ENCODE results near the gene ICAM4.

The ICAM4 gene

GRCh38 chr19:10255358-10255757, 31.4 kb upstream of the ICAM4 start:
- no peaks in the 10 kb centered on the region for H3K27me3 ChIP-seq (ENCODE audit: control insufficient read depth, insufficient read depth, low read length)
- H3K9me3 ChIP-seq (replicated peaks; ENCODE audit: low read length) = no peaks in the 10 kb centered on the region
- no peak overlapping the region for H3K4me3 ChIP-seq (ENCODE audit: low read length)
- peaks cover 3% of the 10 kb centered on the region for H3K4me1 ChIP-seq (ENCODE audit: control insufficient read depth, insufficient read depth, low read length)
- H3K36me3 ChIP-seq (ENCODE audit: insufficient read depth, low read length) = peaks cover 32% of the 10 kb centered on the region
- H3K4me2 ChIP-seq (ENCODE audit: low read length) = no peak overlapping the region
- H3K9ac ChIP-seq (ENCODE audit: low read depth, low read length) = no peak overlapping the region

- Histone ChIP-seq H3K4me3 (ENCODE audit: low read length) (no peak overlapping the region), H3K9ac (ENCODE audit: low read depth, low read length) (no peak overlapping the region), H3K36me3 (ENCODE audit: insufficient read depth, low read length) (peaks cover 32% of the 10 kb centered on the region), H3K4me2 (ENCODE audit: low read length) (no peak overlapping the region), H3K27me3 (ENCODE audit: control insufficient read depth, insufficient read depth, low read length) (no peaks in the 10 kb centered on the region), H3K4me1 (ENCODE audit: control insufficient read depth, insufficient read depth, low read length) (peaks cover 3% of the 10 kb centered on the region), H3K9me3 (replicated peaks; ENCODE audit: low read length) (no peaks in the 10 kb centered on the region)
These were observed 30.2 kb upstream of the ICAM4 start for GRCh38 chr19:10256551-10256950.

- Histone ChIP-seq H3K9me3 (replicated peaks; ENCODE audit: low read length) (no peaks in the 10 kb centered on the region), H3K4me1 (ENCODE audit: control insufficient read depth, insufficient read depth, low read length) (peaks cover 3% of the 10 kb centered on the region), H3K4me2 (ENCODE audit: low read length) (no peak overlapping the region), H3K9ac (ENCODE audit: low read depth, low read length) (no peak overlapping the region), H3K36me3 (ENCODE audit: insufficient read depth, low read length) (peaks cover 32% of the 10 kb centered on the region), H3K4me3 (ENCODE audit: low read length) (no peak overlapping the region), H3K27me3 (ENCODE audit: control insufficient read depth, insufficient read depth, low read length) (no peaks in the 10 kb centered on the region)
These were observed 29.7 kb upstream of the ICAM4 start for GRCh38 chr19:10256970-10257615.

- no peaks in the 10 kb centered on the region for H3K4me1 ChIP-seq (ENCODE audit: control insufficient read depth, insufficient read depth, low read length)
- H3K4me3 ChIP-seq (ENCODE audit: low read length) = no peak overlapping the region
- no peak overlapping the region for H3K9ac ChIP-seq (ENCODE audit: low read depth, low read length)
- H3K36me3 ChIP-seq (ENCODE audit: insufficient read depth, low read length) = peaks cover 32% of the 10 kb centered on the region
- no peaks in the 10 kb centered on the region for H3K27me3 ChIP-seq (ENCODE audit: control insufficient read depth, insufficient read depth, low read length)
- H3K9me3 ChIP-seq (replicated peaks; ENCODE audit: low read length) = no peaks in the 10 kb centered on the region
- no peak overlapping the region for H3K4me2 ChIP-seq (ENCODE audit: low read length)
These were observed 28.6 kb upstream of the ICAM4 start for GRCh38 chr19:10258080-10258710.

- Histone ChIP-seq H3K4me2 (ENCODE audit: low read length) (no peak overlapping the region), H3K4me1 (ENCODE audit: control insufficient read depth, insufficient read depth, low read length) (no peaks in the 10 kb centered on the region), H3K4me3 (ENCODE audit: low read length) (no peak overlapping the region), H3K27me3 (ENCODE audit: control insufficient read depth, insufficient read depth, low read length) (no peaks in the 10 kb centered on the region), H3K9ac (ENCODE audit: low read depth, low read length) (no peak overlapping the region), H3K9me3 (replicated peaks; ENCODE audit: low read length) (no peaks in the 10 kb centered on the region), H3K36me3 (ENCODE audit: insufficient read depth, low read length) (peaks cover 32% of the 10 kb centered on the region)
These were observed 27.4 kb upstream of the ICAM4 start for GRCh38 chr19:10259162-10259905.

- H3K9ac ChIP-seq (ENCODE audit: low read depth, low read length) = no peak overlapping the region
These were observed 26.6 kb upstream of the ICAM4 start for GRCh38 chr19:10260141-10260584.

GRCh38 chr19:10262771-10263170, 24.0 kb upstream of the ICAM4 start:
- H3K9ac ChIP-seq (ENCODE audit: low read depth, low read length) = no peak overlapping the region
- no peaks in the 10 kb centered on the region for H3K4me1 ChIP-seq (ENCODE audit: control insufficient read depth, insufficient read depth, low read length)
- peaks cover 13% of the 10 kb centered on the region for H3K36me3 ChIP-seq (ENCODE audit: insufficient read depth, low read length)
- H3K4me3 ChIP-seq (ENCODE audit: low read length) = no peak overlapping the region
- no peak overlapping the region for H3K4me2 ChIP-seq (ENCODE audit: low read length)
- H3K9me3 ChIP-seq (replicated peaks; ENCODE audit: low read length) = no peaks in the 10 kb centered on the region
- H3K27me3 ChIP-seq (ENCODE audit: control insufficient read depth, insufficient read depth, low read length) = no peaks in the 10 kb centered on the region

More at GRCh38 chr19:10260141-10260584, 26.6 kb upstream of the ICAM4 start:
- Histone ChIP-seq H3K36me3 (ENCODE audit: insufficient read depth, low read length) (peaks cover 29% of the 10 kb centered on the region), H3K4me2 (ENCODE audit: low read length) (no peak overlapping the region), H3K27me3 (ENCODE audit: control insufficient read depth, insufficient read depth, low read length) (no peaks in the 10 kb centered on the region), H3K4me1 (ENCODE audit: control insufficient read depth, insufficient read depth, low read length) (no peaks in the 10 kb centered on the region), H3K9me3 (replicated peaks; ENCODE audit: low read length) (no peaks in the 10 kb centered on the region), H3K4me3 (ENCODE audit: low read length) (no peak overlapping the region)

- Histone ChIP-seq H3K9me3 (replicated peaks; ENCODE audit: low read length) (no peaks in the 10 kb centered on the region), H3K36me3 (ENCODE audit: insufficient read depth, low read length) (no peaks in the 10 kb centered on the region), H3K4me2 (ENCODE audit: low read length) (no peak overlapping the region), H3K4me1 (ENCODE audit: control insufficient read depth, insufficient read depth, low read length) (peaks cover 14% of the 10 kb centered on the region), H3K4me3 (ENCODE audit: low read length) (no peak overlapping the region), H3K9ac (ENCODE audit: low read depth, low read length) (no peak overlapping the region), H3K27me3 (ENCODE audit: control insufficient read depth, insufficient read depth, low read length) (peaks cover 18% of the 10 kb centered on the region)
These were observed 20.0 kb upstream of the ICAM4 start for GRCh38 chr19:10266706-10267105.

- H3K4me1 ChIP-seq (ENCODE audit: control insufficient read depth, insufficient read depth, low read length) = peaks cover 14% of the 10 kb centered on the region
- peaks cover 25% of the 10 kb centered on the region for H3K27me3 ChIP-seq (ENCODE audit: control insufficient read depth, insufficient read depth, low read length)
- H3K4me3 ChIP-seq (ENCODE audit: low read length) = no peak overlapping the region
- H3K36me3 ChIP-seq (ENCODE audit: insufficient read depth, low read length) = no peaks in the 10 kb centered on the region
- H3K9me3 ChIP-seq (replicated peaks; ENCODE audit: low read length) = no peaks in the 10 kb centered on the region
- no peak overlapping the region for H3K9ac ChIP-seq (ENCODE audit: low read depth, low read length)
- H3K4me2 ChIP-seq (ENCODE audit: low read length) = no peak overlapping the region
These were observed 18.7 kb upstream of the ICAM4 start for GRCh38 chr19:10268071-10268470.

GRCh38 chr19:10269333-10270179, 17.2 kb upstream of the ICAM4 start:
- H3K9me3 ChIP-seq (replicated peaks; ENCODE audit: low read length) = no peaks in the 10 kb centered on the region
- peak overlapping the region; percentile 66 for H3K4me3 ChIP-seq (ENCODE audit: low read length)
- peak overlapping the region; percentile 35 for H3K9ac ChIP-seq (ENCODE audit: low read depth, low read length)
- H3K4me1 ChIP-seq (ENCODE audit: control insufficient read depth, insufficient read depth, low read length) = peaks cover 14% of the 10 kb centered on the region
- peaks cover 25% of the 10 kb centered on the region for H3K27me3 ChIP-seq (ENCODE audit: control insufficient read depth, insufficient read depth, low read length)
- peak overlapping the region; percentile 76 for H3K4me2 ChIP-seq (ENCODE audit: low read length)
- H3K36me3 ChIP-seq (ENCODE audit: insufficient read depth, low read length) = no peaks in the 10 kb centered on the region

GRCh38 chr19:10270180-10270615, 16.6 kb upstream of the ICAM4 start:
- Histone ChIP-seq H3K9ac (ENCODE audit: low read depth, low read length) (peak overlapping the region; percentile 35), H3K27me3 (ENCODE audit: control insufficient read depth, insufficient read depth, low read length) (peaks cover 25% of the 10 kb centered on the region), H3K36me3 (ENCODE audit: insufficient read depth, low read length) (no peaks in the 10 kb centered on the region), H3K9me3 (replicated peaks; ENCODE audit: low read length) (no peaks in the 10 kb centered on the region), H3K4me3 (ENCODE audit: low read length) (peak overlapping the region; percentile 66), H3K4me1 (ENCODE audit: control insufficient read depth, insufficient read depth, low read length) (peaks cover 14% of the 10 kb centered on the region), H3K4me2 (ENCODE audit: low read length) (peak overlapping the region; percentile 76)

Data from skeletal muscle satellite cell (primary cell).